CD1c-positive myeloid dendritic cell (primary cell): Measurements from ENCODE around the gene DUSP2.

Source experiments
- DNase-seq: peaks from one replicate; pipeline ENCODE4 v3.0.0-alpha.2; 2016; ENCODE audit errors: extremely low spot score

The DUSP2 gene

DNA sequence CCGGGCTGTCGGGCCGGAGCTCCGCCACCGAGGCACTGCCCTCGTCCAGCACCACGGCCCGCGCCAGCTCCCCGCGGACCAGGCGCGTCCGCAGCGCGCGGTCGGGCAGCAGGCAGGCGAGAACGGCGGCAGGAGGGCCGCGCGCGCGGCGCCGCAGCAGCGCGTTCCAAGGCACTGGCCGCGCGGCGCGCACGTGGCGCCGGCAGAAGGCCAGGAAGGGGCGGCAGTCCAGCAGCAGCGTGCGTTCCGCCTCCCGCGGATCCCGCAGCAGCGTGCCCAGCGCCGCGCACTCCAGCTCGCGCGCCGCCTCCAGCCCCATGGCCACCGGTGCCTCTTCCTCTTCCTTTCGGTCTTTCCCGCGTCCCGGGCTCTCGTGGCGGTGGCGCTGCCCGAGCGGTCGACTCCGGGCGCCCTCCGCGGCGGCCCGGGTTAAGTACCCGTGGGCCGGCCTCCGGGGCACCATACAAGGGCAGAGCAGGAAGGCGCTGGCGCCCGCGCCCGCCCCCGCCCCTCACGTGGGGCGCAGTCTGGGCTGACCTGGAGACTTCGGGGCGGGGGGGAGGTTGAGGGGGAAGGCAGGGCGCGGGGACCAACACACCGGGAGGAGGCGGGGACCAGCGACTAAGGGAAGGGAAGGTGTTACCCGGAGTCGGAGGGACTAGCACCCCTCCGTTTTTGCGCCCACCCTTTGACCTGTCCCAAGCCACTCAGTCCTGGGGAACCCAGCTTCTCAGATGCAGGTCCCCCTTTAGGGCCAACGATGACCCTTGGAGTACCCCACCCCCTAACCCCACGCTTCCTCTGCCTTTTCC is at the start of gene DUSP2:
TSS of gene DUSP2 (minus strand) at position 405 of the 812 bp plus-strand sequence. CDS start at position 319, 86 bp downstream.
- DNase-seq: peak; percentile 95

- DNase-seq: no peak
Observed at GRCh38 chr2:96191937-96192670, 46.9 kb upstream of the DUSP2 start.

DNA sequence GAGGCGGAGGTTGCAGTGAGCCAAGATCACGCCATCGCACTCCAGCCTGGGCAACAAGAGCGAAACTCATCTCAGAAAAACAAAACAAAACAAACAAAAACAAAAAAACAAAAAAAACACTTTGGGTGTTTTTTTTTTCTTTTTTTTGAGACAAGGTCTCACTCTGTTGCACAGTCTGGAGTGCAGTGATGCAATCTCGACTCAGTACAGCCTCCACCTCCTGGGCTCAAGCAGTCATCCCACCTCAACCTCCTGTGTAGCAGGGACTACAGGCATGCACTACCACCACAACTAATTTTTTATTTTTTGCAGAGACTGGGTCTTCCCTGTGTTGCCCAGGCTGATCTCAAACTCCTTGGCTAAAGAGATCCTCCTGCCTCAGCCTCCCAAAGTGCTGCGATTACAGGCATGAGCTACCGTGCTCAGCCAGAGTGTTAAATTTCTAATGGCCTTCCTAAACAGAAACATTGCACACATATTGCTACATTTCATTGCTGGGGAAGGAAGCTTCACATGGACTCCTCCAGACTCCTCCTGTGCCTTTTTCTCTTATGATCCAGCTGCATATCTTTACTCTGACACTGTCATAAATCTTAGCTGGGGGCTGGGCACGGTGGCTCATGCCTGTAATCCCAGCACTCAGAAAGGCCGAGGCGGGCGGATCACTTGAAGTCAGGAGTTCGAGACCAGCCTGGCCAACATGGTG is 43.7 kb upstream of the DUSP2 start:
- no peak for DNase-seq

- no peak for DNase-seq
Observed at GRCh38 chr2:96186562-96186961, 41.3 kb upstream of the DUSP2 start.

- DNase-seq: peak; percentile 18
Observed at GRCh38 chr2:96185516-96185915, 40.3 kb upstream of the DUSP2 start.

DNA sequence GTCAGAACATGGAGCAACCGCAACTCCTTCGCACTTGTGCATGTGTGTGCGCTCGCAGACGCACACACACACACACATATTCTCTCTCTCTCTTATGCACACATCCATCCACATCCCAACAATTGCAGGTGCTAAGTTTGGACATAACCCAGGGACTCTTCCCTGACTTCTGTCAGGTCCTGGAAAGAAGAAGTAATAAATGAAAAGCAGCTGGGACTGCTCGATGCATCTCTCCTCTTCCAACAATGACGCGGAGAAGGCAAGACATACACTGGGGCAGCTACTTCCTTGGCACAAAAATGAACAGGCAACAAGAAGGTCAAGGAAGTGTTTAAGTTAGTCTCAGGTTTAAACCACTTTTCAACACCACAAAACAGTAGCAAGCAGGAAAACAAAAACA is 39.7 kb upstream of the DUSP2 start:
- DNase-seq: no peak

DNA sequence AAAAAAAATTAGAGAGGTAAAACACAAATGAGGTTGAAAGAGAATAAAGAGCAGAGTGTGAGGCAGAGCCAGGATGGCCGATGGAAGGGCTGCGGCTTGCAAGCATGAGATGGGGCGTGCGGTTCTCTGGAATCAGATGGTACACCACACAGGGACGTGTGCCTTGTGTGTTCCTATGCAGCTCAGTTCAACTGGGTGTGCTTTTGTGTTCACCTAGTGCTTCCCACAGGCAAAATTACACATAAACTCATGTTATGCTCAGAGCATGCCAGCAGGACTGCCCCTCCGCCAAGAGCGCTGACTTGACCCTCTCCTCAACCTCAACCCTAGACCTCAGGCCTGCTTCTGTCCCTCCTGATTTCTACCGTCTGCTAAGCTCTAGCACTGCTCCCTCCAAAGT is 38.9 kb upstream of the DUSP2 start:
- no peak for DNase-seq

DNA sequence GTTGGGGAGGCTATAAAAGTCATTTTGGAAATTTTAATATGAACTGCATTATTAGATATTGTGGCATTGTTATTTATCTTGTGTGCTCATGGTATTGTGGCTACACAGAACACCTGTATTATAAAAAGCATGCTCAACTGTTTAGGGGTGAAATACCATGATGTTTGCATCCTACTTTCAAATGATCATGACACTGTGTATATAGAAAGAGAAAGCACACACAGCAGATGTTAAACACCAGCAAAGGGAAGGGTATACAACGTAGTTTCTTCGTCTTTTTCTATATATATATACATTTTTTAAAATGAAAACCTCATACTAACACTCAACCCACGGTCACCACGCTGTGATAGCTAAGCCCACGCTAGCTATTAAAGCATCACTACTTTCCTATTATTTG is 36.3 kb upstream of the DUSP2 start:
- DNase-seq: no peak

DNA sequence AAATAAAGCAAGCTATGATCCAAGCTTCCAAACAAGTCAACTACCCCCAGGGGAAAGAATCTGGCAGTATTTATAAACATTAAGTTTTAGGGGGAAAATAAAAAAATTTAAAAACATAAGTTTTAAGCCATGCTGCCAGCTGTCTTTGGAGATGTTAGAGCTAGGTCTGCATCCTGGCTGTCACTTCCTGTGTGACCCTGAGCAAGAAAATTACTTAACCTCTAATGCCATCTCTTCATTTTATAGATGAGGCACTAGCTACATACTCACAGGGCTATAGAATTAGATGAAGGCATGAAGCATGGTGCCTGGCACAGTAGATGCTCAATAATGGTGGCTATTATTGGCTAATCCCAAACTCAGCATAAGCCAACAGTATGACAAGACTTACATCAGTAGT is 35.3 kb upstream of the DUSP2 start:
- no peak for DNase-seq

- no peak for DNase-seq
Observed at GRCh38 chr2:96180002-96180401, 34.8 kb upstream of the DUSP2 start.

GRCh38 chr2:96176661-96177060 is 31.4 kb upstream of the DUSP2 start:
- DNase-seq: no peak

- no peak for DNase-seq
Observed at GRCh38 chr2:96175951-96176350, 30.7 kb upstream of the DUSP2 start.

DNA sequence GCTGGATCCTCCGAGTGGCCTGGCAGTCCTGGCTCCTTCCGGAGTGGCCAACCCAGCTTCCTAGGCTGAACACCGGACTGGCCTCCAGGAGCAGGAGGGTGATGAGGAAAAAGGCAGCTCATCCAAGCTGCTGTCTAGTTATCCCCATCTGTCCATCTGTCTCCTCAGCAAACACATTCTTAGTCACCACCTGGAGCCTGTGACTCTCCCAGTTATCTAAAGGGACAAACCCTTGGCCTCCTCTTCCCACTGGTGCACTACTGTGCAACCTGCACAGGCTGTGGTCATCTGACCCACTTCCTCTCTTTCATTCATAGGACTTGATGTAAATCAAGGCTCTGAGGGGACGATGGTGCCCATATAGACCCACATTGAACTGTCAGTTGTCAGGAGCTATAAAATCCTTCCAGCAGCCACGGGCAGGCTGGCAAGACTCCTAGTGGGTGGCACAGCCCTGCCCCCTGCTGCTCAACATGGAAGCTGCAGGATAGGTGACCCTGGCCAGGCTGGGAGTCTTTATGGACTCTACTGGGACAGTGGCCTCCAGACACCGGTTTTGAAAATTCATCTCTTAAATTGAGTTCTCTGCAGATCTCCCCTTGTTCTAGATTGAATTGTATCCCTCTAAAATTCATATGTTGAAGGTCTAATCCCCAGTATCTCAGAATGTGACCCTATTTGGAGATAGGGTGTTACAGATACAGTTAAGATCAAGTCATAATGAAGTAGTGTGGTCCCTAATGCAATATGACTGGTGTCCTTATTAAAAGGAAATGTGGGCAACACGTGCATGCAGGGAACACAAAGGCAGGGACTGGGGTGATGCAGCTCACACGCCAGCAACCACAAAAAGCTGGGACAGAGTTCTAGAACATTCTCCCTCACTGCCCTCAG is 29.3 kb upstream of the DUSP2 start:
- DNase-seq: peak; percentile 83

DNA sequence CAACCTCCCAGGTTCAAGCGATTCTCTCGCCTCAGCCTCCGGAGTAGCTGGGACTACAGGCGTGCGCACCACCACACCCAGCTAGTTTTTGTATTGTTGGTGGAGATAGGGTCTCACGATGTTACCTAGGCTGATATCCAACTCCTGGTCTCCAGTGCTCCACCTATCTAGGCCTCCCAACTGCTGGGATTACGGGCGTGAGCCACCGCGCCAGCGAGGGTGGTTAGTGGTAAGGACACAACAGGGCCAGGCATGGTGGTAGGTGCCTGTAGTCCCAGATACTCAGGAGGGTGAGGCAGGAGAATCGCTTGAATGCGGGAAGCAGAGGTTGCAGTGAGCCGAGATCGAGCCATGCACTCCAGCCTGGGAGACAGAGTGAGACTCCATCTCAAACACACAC is 26.6 kb upstream of the DUSP2 start:
- DNase-seq: no peak

DNA sequence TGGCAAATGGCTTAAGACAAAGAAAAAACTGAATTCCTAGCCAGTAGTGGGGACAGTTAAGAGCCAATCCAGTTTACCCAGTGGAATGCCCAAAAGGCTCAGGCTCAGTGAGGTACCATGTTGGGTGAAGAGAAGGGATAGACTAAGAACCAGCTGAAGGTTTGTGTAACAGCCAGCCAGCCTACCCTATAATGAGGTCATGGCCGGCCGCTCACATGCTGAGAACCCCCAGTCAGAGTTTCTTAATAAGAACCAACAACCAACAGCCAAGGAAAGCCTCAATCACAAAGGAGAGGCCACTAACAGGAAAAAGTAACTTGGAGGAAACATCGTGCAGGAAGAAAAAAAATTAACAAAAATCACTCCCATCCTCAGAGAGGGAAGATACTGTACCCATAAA is 25.4 kb upstream of the DUSP2 start:
- DNase-seq: no peak

DNA sequence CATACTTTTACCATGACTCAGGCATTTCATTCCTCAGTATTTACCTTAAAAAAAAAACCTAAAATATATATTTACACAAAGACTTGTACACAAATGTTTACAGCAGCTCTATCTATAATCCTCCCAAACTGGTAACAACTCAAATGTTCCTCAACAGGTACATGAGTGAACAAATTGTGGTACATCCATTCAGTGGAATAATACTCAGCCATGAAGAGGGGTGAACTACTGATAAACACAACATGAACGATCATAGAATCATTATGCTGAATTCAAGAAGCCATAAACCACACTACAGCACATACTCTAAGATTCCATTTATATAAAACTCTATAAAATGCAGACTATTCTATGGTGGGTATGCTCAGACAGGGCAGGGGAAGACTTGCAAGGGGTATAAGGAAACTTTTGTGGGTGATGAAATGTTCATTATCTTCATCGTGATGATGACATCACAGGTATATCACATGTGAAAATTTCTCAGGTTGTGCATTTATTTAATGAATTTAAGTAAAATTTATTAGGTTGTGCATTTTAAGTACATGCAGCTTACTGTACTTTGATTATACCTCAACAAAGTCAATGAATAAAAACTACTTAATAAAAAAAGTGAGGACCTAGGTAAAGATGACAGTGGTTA is 24.7 kb upstream of the DUSP2 start:
- DNase-seq: no peak

- DNase-seq: no peak
Observed at GRCh38 chr2:96167407-96168013, 22.3 kb upstream of the DUSP2 start.

DNA sequence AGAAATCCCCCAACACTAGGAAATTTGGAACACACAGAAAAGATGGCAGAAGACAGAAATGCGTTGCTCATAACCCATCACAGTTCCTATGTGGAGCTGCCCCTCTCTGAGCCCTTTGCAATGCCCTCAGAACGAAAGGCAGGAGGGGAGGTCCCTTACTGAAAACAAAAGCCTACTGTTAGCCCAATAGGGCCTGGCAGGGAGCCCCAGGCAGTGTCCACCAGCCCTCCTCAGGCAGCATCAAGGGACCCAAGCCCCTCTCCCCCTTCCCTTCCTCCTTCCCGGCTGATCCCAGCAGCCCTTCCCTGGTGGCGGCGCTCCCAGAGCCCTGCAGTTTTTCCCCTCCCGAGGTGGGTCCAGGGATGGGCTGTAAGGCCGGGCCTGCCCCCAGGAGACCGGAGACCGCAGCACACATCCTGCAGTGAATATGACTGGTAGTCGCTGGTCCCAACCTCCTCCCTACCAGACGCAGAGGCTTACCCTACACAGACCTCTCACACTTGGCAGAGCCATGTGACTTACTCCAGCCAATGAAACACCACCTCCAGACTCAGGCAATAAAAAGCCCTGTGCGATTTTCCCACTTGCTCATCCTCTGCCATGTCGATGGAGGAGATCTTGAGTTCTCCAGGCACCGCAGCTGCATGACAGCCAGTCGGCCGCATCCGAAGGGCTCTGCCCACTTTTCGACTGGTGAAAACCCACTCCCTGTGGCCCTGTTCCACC is 19.4 kb upstream of the DUSP2 start:
- DNase-seq: no peak

GRCh38 chr2:96163768-96164429 is 18.7 kb upstream of the DUSP2 start:
- DNase-seq: no peak

- DNase-seq: no peak
Observed at GRCh38 chr2:96163415-96163767, 18.2 kb upstream of the DUSP2 start.
